HPDE6-E6E7 (cell line): ENCODE results near the gene FAM168A.
"Not testable (repeated sequence)": the region's sequence is repeated elsewhere in the genome, so short reads cannot be mapped to it uniquely, and the experiment has no call there.

Experiments
- DNase-seq: peaks from one replicate; pipeline ENCODE4 v3.0.0; 2011; ENCODE audit warnings: missing footprints; ENCODE audit errors: extremely low spot score

The FAM168A gene

GRCh38 chr11:73596547-73596946 is 1.4 kb downstream of the FAM168A start:
- DNase-seq = no peak

GRCh38 chr11:73592640-73593039 is 5.3 kb downstream of the FAM168A start:
- no peak for DNase-seq

- DNase-seq = no peak
These were observed 6.2 kb downstream of the FAM168A start for GRCh38 chr11:73591743-73592142.

- no peak for DNase-seq
These were observed 6.9 kb downstream of the FAM168A start for GRCh38 chr11:73590991-73591390.

- no peak for DNase-seq
These were observed 11.1 kb downstream of the FAM168A start for GRCh38 chr11:73586791-73587190.

GRCh38 chr11:73585834-73586575 is 11.9 kb downstream of the FAM168A start:
- no peak for DNase-seq

- DNase-seq = no peak
These were observed 13.1 kb downstream of the FAM168A start for GRCh38 chr11:73584831-73585230.

- no peak for DNase-seq
These were observed 15.3 kb downstream of the FAM168A start for GRCh38 chr11:73582653-73583052.

GRCh38 chr11:73580749-73581148 is 17.2 kb downstream of the FAM168A start:
- DNase-seq = not testable (repeated sequence)

- DNase-seq = no peak
These were observed 18.1 kb downstream of the FAM168A start for GRCh38 chr11:73579641-73580434.

- no peak for DNase-seq
These were observed 19.2 kb downstream of the FAM168A start for GRCh38 chr11:73578592-73579185.

- DNase-seq = no peak
These were observed 20.4 kb downstream of the FAM168A start for GRCh38 chr11:73577496-73577917.

- DNase-seq = no peak
These were observed 21.7 kb downstream of the FAM168A start for GRCh38 chr11:73576185-73576614.

- DNase-seq = not testable (repeated sequence)
These were observed 25.9 kb downstream of the FAM168A start for GRCh38 chr11:73571982-73572381.

GRCh38 chr11:73570415-73571114 is 27.3 kb downstream of the FAM168A start:
- DNase-seq = no peak

GRCh38 chr11:73566977-73567755 is 30.7 kb downstream of the FAM168A start:
- DNase-seq = no peak

GRCh38 chr11:73566422-73566821 is 31.5 kb downstream of the FAM168A start:
- no peak for DNase-seq

GRCh38 chr11:73565804-73566203 is 32.1 kb downstream of the FAM168A start:
- DNase-seq = no peak

GRCh38 chr11:73564903-73565302 is 33.0 kb downstream of the FAM168A start:
- no peak for DNase-seq

- no peak for DNase-seq
These were observed 34.2 kb downstream of the FAM168A start for GRCh38 chr11:73563539-73564200.

GRCh38 chr11:73559743-73560142 is 38.2 kb downstream of the FAM168A start:
- DNase-seq = no peak
